ENCODE data around the gene DGAT2L6.

- TF ChIP-seq CTCF (IDR thresholded peaks at IDR 0.05): no peak
- TF ChIP-seq POLR2A (IDR thresholded peaks at IDR 0.05): no peak
These were observed 47.5 kb upstream of the DGAT2L6 start for GRCh38 chrX:70129816-70130215.
